Activated T-helper 9 cell treated with anti-CD3 and anti-CD28 coated beads, Interleukin-2, amount 50 U/mL, for 16 hours (primary cell): Measurements from ENCODE around the gene RAB3C.
A peak's percentile ranks its signal among the peaks of the same experiment; 100 is the strongest.

Experiments used
- DNase-seq: peaks from one replicate; pipeline ENCODE4 v3.0.0-alpha.2; 2020; ENCODE audit warnings: low read depth

RAB3C gene

DNA sequence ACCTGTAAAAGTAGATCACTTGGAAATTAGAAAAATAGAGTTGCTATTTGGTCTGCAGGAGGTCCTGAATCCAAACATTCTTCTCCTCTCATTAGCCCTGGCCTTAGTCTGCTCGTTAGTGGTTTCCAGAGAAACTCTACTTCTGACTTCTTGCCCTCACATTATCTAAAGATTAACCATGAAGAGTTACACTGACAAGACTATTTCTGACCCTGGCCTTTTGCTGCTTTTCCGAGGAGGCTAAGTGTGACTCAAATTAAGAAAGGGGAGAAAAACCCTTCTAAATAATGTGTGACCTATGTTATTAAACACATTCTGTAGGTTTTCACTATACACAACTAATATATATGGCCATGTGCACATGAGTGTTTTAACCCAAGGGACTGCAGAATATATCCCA lies 302.4 kb downstream of the RAB3C start:
- no peak for DNase-seq

- DNase-seq, result peak; percentile 39
Observed at GRCh38 chr5:58886315-58887207, 303.7 kb downstream of the RAB3C start.

- DNase-seq, result no peak
Observed at GRCh38 chr5:58887311-58887710, 304.4 kb downstream of the RAB3C start.

GRCh38 chr5:58887721-58888409 lies 305.0 kb downstream of the RAB3C start:
- DNase-seq, result no peak

GRCh38 chr5:58890265-58890664 lies 307.4 kb downstream of the RAB3C start:
- DNase-seq, result no peak

DNA sequence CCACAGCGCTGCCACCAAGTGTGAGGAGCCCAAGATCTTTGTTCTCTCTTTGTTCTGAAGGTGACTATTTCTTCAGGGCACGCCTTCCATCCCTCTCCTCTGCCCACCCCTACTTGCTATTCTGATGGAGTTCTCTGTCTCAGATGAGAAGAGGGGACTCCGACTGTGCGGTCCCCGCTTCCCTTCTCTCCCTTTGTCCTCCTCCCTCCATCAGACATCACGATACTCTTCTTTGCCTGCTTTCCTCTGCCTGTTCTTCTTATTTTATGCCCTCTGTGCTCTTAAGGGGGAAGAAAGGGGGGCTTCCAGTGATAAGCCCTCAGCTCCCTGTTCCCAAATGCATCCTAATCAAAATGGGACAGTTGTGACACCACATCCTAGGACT lies 307.8 kb downstream of the RAB3C start:
- no peak for DNase-seq

- peak; percentile 32 for DNase-seq
Observed at GRCh38 chr5:58891086-58891970, 308.5 kb downstream of the RAB3C start.

GRCh38 chr5:58891971-58892343 lies 309.1 kb downstream of the RAB3C start:
- no peak for DNase-seq

DNA sequence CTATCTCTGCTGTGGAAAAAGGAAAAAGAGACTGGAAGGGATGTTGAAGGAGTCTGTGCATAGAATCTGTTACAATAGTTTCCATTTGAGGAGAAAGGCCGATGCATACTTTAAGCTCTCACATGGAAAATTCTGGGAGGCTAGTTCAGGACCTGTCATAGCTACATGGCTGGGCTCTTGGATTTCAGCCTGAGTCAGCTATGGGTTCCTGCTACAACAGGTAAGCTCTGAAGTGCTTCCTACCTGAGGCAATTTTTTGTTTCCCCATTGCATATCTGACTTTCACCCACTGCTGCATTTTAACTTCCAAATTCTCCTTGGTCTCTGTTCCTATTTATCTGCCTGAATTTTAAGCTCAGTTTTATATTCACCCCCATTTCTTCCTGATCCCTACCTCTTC lies 310.7 kb downstream of the RAB3C start:
- DNase-seq, result no peak

DNA sequence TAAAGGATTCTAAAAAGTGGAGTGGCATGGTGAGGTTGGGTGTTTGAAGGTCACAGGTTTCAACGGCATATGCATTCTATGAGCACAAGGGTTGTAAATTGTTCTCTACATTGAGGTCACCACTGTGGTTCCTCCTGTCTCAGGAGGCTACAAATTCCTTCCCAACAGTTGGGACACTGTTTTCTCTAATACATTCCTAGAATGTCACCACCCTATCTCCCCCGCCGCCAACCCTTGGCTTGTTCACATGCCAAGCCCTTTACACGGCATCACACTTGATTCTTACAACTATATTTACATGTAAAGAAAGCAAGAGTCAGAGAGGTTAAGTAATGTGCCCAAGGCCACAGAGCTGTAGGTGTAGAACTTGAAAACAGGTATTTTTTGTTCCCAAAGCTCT lies 315.1 kb downstream of the RAB3C start:
- no peak for DNase-seq

DNA sequence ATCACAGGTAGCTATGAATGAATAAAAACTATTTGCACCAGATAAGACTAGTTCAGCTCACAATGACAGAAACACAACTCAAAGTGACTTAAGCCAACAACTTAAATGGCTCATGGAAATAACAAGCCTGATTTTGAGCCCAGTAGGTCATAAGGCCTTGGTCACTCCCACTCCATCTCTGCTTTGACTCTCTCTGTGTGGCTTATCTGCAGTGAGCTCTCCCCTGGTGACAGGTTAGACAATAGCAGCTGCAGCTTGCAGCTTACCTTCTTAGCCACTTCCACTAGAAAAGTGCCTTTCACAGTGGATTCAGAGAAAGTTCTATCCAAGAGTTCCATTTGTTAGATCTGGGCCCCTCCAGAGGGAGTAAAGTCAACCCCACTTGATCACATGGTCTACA lies 315.7 kb downstream of the RAB3C start:
- DNase-seq, result no peak

GRCh38 chr5:58901271-58901670 lies 318.4 kb downstream of the RAB3C start:
- no peak for DNase-seq

GRCh38 chr5:58902305-58902704 lies 319.4 kb downstream of the RAB3C start:
- DNase-seq, result no peak

GRCh38 chr5:58902765-58903164 lies 319.9 kb downstream of the RAB3C start:
- DNase-seq, result no peak

- DNase-seq, result no peak
Observed at GRCh38 chr5:58904737-58905136, 321.9 kb downstream of the RAB3C start.

- DNase-seq, result no peak
Observed at GRCh38 chr5:58905944-58906343, 323.1 kb downstream of the RAB3C start.
